Gastroesophageal sphincter (tissue), 4 donors: ENCODE measurements around the gene HS3ST3B1. TPM values are rescaled to one million over a fixed set of nuclear protein-coding genes. Genes with fewer than 3 reads are reported as not detected.

ENCODE experiments used
- ATAC-seq: fragments of 150-250 bp; one replicate; pipeline ENCODE4 v1.9.1; 2016; ENCODE audit warnings: mild to moderate bottlenecking, moderate library complexity
- H3K27ac ChIP-seq, 4 donors: fragments of 200-600 bp; sonication (generic) in 3 of 4; 1 replicate in 3 of 4; 2 replicates in 1 of 4; pipeline ENCODE4 v1.5.1; 2016 to 2019
- H3K27me3 ChIP-seq: fragments of 200-600 bp; sonication (generic); one replicate; pipeline ENCODE4 v1.5.1; 2019
- H3K36me3 ChIP-seq, 2 donors: fragments of 200-600 bp; sonication (generic); one replicate each; pipeline ENCODE4 v1.5.1; 2019; ENCODE audit warnings: control low read depth in 1 of 2
- H3K4me1 ChIP-seq, 3 donors: fragments of 200-600 bp; sonication (generic); 1 replicate in 2 of 3; 2 replicates in 1 of 3; pipeline ENCODE4 v1.5.1; 2016 to 2019; ENCODE audit warnings: control low read depth in 2 of 3
- H3K4me3 ChIP-seq, 2 donors: fragments of 200-600 bp; sonication (generic); one replicate each; pipeline ENCODE4 v1.5.1; 2019; ENCODE audit warnings: mild to moderate bottlenecking in 1 of 2, moderate library complexity in 1 of 2
- H3K9me3 ChIP-seq, 3 donors: fragments of 200-600 bp; sonication (generic); one replicate each; pipeline ENCODE4 v1.5.1; 2017 to 2019; ENCODE audit warnings: control low read depth in 2 of 3
- EP300 ChIP-seq: sonication (generic); formaldehyde crosslinking; IDR thresholded peaks from one replicate; pipeline ENCODE4 v1.6.1; 2017; ENCODE audit warnings: antibody characterized with exemption, mild to moderate bottlenecking
- POLR2A ChIP-seq, 2 donors: fragments of 450-650 bp; IDR thresholded peaks; one replicate each; pipeline ENCODE4 v1.6.1; 2017; ENCODE audit warnings: antibody characterized with exemption in 2 of 2, mild to moderate bottlenecking in 2 of 2, moderate library complexity in 1 of 2
- POLR2AphosphoS5 ChIP-seq: sonication (generic); formaldehyde crosslinking; IDR thresholded peaks from one replicate; pipeline ENCODE4 v1.6.1; 2017; ENCODE audit warnings: antibody characterized with exemption
- WGBS, 2 donors: methylation state at CpG; one replicate each; pipeline ENCODE4 v1.1.5; 2018; ENCODE audit warnings: low coverage in 1 of 2; 5-methylcytosine and 5-hydroxymethylcytosine counted together
- total RNA-seq, 4 donors: library from RNA; depleted of rRNA; stranded (reverse); fragments of >200 nt; gene quantifications; one replicate each; pipeline ENCODE4 v1.1.0, GENCODE V29; 2016
- TF ChIP-seq, protein P1 (sequence below), 4 experiments: fragments of 200-600 bp in 2 of 4; fragments of 450-650 bp in 2 of 4; sonication (generic) in 1 of 4; IDR thresholded peaks; one replicate each; pipeline ENCODE4 v1.5.1; 2017 to 2019; ENCODE audit warnings: antibody characterized with exemption in 4 of 4, mild to moderate bottlenecking in 2 of 4, moderate library complexity in 2 of 4

Gene HS3ST3B1
- total RNA-seq: 1 to 10 TPM; 2.6 to 4.2 (median 3.1) TPM

- peak within 1 kb of the TSS; percentile 8 to 85 (median 80) for H3K27ac ChIP-seq
- peak; percentile 54 for TF ChIP-seq POLR2AphosphoS5
- TF ChIP-seq POLR2A (IDR thresholded peaks at IDR 0.05): peak; percentile 76 to 77
- TF ChIP-seq, protein P1, sequence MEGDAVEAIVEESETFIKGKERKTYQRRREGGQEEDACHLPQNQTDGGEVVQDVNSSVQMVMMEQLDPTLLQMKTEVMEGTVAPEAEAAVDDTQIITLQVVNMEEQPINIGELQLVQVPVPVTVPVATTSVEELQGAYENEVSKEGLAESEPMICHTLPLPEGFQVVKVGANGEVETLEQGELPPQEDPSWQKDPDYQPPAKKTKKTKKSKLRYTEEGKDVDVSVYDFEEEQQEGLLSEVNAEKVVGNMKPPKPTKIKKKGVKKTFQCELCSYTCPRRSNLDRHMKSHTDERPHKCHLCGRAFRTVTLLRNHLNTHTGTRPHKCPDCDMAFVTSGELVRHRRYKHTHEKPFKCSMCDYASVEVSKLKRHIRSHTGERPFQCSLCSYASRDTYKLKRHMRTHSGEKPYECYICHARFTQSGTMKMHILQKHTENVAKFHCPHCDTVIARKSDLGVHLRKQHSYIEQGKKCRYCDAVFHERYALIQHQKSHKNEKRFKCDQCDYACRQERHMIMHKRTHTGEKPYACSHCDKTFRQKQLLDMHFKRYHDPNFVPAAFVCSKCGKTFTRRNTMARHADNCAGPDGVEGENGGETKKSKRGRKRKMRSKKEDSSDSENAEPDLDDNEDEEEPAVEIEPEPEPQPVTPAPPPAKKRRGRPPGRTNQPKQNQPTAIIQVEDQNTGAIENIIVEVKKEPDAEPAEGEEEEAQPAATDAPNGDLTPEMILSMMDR (IDR thresholded peaks at IDR 0.05): peak in 2 of 4 experiments; percentile 37 to 38
- no peak for TF ChIP-seq EP300
- H3K36me3 ChIP-seq: no peaks in the 10 kb centered on the region
- peak; percentile 95 for ATAC-seq
- peak within 1 kb of the TSS; percentile 37 to 72 for H3K4me3 ChIP-seq
- peaks cover 89% of the 10 kb centered on the region for H3K27me3 ChIP-seq
- peaks cover 0 to 78% (median 29%) of the 10 kb centered on the region in 3 donors for H3K4me1 ChIP-seq
- WGBS, 2 donors: 2% methylated on average over 7 of the region's 49 CpGs; no CpG with 5 or more reads in 1 of the 2 donors
- no peaks in the 10 kb centered on the region for H3K9me3 ChIP-seq
These were observed at the start of gene HS3ST3B1 for GRCh38 chr17:14300575-14301278. Gene HS3ST3B1, plus strand, starts transcription at chr17:14301081. Its CDS starts 438 bp downstream, at chr17:14301519.

DNA sequence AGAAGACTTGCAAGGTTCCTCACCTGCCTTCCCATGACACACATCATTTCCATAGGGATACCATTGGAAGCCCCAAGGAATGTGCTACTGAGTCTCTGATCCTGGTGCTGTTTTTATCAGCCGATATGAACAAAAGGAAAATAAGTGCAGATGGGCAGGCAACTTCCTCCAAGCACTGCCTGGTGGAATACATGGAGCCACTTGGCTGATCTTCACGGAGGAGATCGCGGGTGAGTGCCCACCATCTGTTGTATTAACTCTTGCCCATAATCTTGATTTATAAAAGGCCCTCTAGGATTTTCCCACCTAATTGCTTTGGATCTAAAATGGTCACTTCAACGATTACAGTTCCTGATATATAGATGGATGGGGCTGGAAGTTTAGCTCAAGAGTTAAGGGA, 39.5 kb upstream of the HS3ST3B1 start:
- Histone ChIP-seq H3K4me3 (no peak overlapping the region), H3K9me3 (peaks cover 0 to 11% (median 0%) of the 10 kb centered on the region in 3 donors), H3K27me3 (no peaks in the 10 kb centered on the region), H3K27ac (no peak overlapping the region), H3K36me3 (no peaks in the 10 kb centered on the region), H3K4me1 (no peaks in the 10 kb centered on the region)
- WGBS, 2 donors: 91 to 95% methylated on average over 4 to 5 of the region's 5 CpGs
- TF ChIP-seq POLR2AphosphoS5 (no peak), POLR2A (IDR thresholded peaks at IDR 0.05) (no peak), EP300 (no peak)
- TF ChIP-seq, protein P1 (IDR thresholded peaks at IDR 0.05): no peak
- ATAC-seq: no peak

- Histone ChIP-seq H3K27ac (no peak overlapping the region), H3K9me3 (no peaks in the 10 kb centered on the region), H3K36me3 (no peaks in the 10 kb centered on the region), H3K4me1 (no peaks in the 10 kb centered on the region), H3K4me3 (no peak overlapping the region), H3K27me3 (no peaks in the 10 kb centered on the region)
- TF ChIP-seq EP300 (no peak), POLR2A (IDR thresholded peaks at IDR 0.05) (no peak), POLR2AphosphoS5 (no peak)
- TF ChIP-seq, protein P1 (IDR thresholded peaks at IDR 0.05): no peak
- 66 to 100% methylated on average over 2 of the region's 2 CpGs for WGBS, 2 donors
- ATAC-seq: no peak
These were observed 32.6 kb upstream of the HS3ST3B1 start for GRCh38 chr17:14268264-14268663.

DNA sequence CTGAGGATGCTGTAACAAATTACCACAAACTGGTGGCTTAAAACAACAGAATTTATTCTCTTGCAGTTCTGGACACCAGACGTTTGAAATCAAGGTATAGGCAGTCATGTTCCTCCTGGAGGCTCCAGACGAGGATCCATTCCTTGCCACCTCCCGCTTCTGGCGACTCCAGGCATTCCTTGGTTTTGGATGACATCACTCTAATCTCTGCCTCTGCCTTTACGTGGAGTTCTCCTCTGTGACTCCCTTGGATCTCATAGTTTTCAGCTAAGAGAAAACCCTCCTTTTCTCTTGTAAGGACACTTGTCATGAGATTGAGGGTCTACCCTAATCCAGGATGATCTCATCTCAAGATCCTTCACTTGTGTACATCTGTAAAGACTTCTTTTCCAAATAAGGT, 31.4 kb upstream of the HS3ST3B1 start:
- Histone ChIP-seq H3K36me3 (no peaks in the 10 kb centered on the region), H3K27me3 (no peaks in the 10 kb centered on the region), H3K4me1 (no peaks in the 10 kb centered on the region), H3K9me3 (no peaks in the 10 kb centered on the region), H3K27ac (no peak overlapping the region), H3K4me3 (no peak overlapping the region)
- WGBS, 2 donors: 46 to 59% methylated on average over 5 of the region's 5 CpGs
- no peak for ATAC-seq
- no peak for TF ChIP-seq POLR2AphosphoS5
- TF ChIP-seq POLR2A (IDR thresholded peaks at IDR 0.05): no peak
- no peak for TF ChIP-seq EP300
- TF ChIP-seq, protein P1 (IDR thresholded peaks at IDR 0.05): no peak

DNA sequence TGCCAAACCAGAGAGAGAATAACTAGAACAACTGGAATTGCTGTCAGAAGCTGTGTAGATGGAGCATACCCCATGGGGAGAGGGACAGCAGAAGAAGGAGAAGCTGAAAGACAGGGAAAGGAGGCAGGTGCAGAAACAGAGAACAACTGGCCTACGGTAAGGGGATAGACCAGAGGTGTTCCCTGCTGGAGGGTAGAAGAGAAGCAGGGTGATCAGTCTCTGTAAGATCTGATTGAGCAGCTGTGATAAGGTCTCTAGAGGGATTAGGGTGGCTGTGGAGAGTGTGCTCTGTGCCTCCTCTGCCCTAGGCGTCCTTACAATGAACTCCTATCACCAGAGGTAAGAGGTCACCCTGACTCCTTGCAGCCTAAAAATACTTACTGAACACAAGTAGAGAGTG, 30.4 kb upstream of the HS3ST3B1 start:
- 42 to 51% methylated on average over 2 of the region's 2 CpGs for WGBS, 2 donors
- ATAC-seq: no peak
- Histone ChIP-seq H3K36me3 (no peaks in the 10 kb centered on the region), H3K4me3 (no peak overlapping the region), H3K27ac (no peak overlapping the region), H3K27me3 (no peaks in the 10 kb centered on the region), H3K9me3 (peaks cover 0 to 5% (median 0%) of the 10 kb centered on the region in 3 donors), H3K4me1 (no peaks in the 10 kb centered on the region)
- TF ChIP-seq POLR2AphosphoS5 (no peak), POLR2A (IDR thresholded peaks at IDR 0.05) (no peak), EP300 (no peak)
- TF ChIP-seq, protein P1 (IDR thresholded peaks at IDR 0.05): no peak
